Lung microvascular endothelial cell (primary cell): ENCODE results near the gene MYORG. TPM values are rescaled to one million over a fixed set of nuclear protein-coding genes. Genes with fewer than 3 reads are reported as not detected.
"Not testable (repeated sequence)": the region's sequence is repeated elsewhere in the genome, so short reads cannot be mapped to it uniquely, and the experiment has no call there.

ENCODE experiments used
- DNase-seq, 2 donors: peaks; one replicate each; pipeline versions ENCODE4 v3.0.0 to v3.0.0-alpha.2; 2010; ENCODE audit warnings: low read depth in 2 of 2
- total RNA-seq: library from RNA; depleted of rRNA; stranded (reverse); fragments of >200 nt; gene quantifications from 2 replicates; pipeline ENCODE4 v1.2.1, GENCODE V29; 2014

Gene MYORG
- total RNA-seq, 1 donor from 2014 or later, result 2.6 TPM

DNA sequence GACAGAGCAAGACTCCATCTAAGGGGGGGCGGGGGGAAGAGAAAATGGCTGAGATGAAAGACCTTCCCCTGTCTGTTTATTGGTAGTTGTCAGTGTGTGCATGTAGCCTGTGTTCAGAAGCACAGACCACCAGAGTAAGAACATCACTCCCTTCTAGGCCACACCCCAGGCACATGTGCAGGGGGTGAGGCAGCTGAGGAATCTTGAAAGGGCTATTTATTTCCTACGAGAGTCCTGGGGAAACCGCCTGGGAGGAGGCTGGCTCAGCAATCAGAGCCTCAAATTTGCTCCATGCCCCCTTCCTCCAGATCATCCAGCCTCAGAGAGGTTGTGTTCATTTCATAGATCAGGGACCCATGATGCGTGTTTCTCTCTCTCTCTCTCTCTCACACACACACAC lies 7.1 kb downstream of the MYORG start:
- no peak for DNase-seq

DNA sequence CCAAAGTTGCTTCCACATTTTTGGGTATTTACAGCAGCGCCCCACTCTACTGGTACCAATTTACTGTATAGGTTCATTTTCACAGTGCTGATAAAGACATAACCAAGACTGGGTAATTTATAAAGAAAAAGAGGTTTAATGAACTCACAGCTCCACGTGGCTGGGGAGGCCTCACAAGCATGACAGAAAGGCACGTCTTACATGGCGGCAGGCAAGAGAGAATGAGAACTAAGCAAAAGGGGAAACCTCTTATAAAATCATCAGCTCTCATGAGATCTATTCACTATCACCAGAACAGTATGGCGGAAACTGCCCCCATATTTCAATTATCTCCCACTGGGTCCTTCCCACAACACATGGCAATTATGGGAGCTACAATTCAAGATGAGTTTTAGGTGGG lies 7.9 kb downstream of the MYORG start:
- not testable (repeated sequence) for DNase-seq

DNA sequence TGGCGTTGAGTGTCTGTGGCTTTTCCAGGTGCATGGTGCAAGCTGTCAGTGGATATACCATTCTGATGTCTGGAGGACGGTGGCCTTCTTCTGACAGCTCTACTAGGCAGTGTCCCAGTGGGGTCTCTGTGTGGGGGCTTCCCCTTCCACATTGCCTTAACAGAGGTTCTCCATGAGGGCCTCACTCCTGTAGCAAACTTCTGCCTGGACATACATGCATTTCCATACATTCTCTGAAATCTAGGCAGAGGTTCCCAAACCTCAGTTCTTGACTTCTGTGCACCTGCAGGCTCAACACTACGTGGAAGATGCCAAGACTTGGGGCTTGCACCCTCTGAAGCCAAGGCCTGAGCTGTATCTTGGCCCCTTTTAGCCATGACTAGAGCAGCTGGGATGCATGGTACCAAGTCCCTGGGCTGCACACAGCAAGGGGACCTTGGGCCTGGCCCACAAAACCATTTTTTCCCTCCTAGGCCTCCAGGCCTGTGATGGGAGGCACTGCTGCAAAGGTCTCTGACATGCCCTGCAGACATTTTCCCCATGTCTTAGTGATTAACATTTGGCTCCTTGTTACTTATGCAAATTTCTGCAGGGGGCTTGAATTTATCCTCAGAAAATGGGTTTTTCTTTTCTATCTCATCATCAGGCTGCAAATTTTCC lies 8.8 kb downstream of the MYORG start:
- DNase-seq, result not testable (repeated sequence)

DNA sequence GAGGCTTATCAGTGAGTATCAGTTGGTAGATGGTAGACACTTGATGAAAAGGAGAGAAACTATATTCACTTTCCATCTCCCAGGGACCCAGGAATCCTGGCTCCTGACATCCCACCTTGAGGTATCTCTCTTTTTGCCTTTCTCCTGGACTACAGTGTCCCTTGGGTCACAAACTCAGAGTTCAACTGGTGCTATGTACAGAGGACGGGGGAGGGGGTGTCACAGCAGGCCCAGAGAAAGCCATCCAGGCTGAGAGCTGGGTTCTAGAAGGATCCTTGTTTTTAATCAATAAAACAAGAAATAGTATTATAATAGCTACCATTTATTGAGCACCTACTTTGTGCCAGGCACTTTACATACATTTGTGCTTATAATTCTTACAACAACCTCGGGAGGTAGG lies 10.3 kb downstream of the MYORG start:
- no peak for DNase-seq

DNA sequence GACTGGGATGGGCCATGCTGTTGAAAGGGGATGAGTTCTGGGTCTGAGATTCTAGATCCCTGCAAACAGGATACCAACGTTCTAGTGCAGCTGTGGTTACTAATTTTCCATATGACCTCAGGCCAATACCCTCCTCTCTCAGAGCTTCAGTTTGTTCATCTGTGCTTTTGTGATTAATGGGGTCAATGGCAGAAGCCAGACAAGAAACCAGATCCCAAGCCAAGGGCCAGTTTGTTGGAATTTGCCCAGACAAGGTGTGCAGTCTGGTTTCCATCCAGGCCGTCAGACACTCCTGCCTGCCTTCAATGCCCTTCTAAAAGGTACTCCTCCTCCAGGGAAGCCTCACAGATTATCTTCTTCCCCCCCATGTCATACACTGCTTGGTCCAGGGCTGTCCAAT lies 11.4 kb downstream of the MYORG start:
- no peak for DNase-seq

DNA sequence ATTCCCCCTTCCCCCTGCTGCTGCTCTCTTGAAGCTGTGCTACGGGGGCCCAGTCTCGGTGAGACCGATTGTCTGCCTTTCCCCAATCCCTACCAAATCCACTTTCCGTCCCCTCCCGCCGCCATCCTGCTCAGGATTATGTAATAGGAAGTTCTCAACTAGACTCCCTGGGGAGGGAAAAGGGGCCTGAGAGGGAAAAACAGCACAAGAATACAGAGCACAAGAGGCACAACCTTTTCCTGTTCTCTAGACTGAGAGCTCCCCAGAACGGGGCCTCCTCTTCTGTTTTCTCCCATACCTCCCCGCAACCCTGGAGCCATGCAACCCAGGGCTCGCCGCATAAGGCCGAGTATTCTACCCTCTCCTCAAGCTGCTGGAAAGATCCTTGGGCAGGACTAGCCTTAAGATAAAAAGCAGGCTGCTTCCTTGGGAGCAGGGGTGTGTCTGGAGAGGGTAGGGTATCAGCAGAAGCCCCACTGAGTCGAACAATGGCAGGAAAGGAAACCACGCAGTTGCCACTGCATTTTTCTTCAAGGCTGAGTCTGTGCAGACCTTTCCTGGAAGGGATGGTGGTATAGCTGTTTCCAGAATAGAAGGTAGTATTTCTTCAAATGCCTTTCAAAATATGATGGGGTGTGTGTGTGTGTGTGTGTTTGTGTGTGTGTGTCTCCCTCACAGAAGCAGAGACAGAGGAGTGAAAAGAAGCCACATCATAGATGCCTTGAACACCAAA lies 12.9 kb downstream of the MYORG start:
- peak in 1 of 2 donors; percentile 59 for DNase-seq

DNA sequence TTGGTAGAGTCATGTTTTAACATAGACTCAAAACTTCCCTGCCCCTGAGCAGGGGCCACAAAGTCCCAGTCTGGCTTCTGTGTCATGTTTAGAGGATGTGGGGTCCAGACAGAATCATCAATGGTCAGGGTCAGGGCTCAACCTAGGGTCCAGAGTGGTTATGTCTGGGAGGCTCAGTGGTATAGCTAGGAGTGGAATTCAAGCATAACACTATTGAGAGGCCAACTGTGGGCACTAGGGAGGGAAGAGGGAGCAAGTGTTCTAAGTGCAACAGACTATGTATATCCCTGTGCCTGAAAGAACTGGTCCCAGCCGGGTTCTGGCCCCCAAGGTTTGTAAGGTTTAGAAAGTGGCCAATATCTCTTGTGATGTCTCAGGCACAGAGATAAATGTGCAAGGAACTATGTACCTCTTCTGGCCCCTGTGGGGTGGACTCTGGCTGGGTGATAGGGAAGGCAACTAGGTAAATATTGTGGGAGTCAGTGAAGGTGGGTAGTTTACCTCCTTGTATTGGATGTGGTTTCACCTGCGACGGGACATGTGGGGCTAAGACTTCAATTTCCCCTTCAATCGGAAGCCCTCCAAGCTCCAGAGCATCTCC lies 14.0 kb downstream of the MYORG start:
- no peak for DNase-seq

DNA sequence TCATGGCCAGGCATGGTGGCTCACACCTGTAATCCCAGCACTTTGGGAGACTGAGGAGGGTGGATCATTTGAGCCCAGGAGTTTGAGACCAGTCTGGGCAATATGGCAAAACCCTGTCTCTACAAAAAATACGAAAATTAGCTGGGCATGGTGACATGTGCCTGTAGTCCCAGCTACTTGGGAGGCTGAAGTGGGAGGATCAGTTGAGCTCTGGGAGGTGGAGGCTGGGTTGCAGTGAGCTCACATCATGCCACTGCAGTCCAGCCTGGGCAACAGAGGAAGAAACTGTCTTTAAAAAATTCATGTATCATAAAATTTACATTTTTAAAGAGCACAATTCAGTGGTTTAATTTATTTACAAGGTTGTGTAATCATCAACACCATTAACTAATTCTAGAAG lies 23.7 kb downstream of the MYORG start:
- DNase-seq, result not testable (repeated sequence)

DNA sequence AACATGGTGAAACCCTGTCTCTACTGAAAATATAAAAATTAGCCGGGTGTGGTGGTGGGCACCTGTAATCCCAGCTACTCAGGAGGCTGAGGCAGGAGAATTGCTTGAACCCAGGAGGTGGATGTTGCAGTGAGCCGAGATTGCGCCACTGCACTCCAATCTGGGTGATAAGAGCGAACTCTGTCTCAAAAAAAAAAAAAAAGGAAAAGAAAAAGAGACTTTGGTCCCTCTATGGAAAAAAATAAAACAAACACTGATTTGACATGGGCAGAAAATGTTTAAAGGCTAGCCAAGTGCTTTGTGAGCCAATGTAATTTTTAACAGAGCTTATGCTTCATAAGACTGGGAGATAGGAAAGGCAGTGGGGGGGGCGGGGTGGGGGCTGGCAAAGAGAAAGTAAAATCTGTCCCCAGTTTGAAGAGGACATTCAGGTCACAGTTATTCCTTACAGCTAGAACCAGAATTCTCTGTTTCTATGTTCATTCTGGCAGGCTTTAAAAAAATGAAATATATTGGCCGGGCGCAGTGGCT lies 24.5 kb downstream of the MYORG start:
- not testable (repeated sequence) for DNase-seq

DNA sequence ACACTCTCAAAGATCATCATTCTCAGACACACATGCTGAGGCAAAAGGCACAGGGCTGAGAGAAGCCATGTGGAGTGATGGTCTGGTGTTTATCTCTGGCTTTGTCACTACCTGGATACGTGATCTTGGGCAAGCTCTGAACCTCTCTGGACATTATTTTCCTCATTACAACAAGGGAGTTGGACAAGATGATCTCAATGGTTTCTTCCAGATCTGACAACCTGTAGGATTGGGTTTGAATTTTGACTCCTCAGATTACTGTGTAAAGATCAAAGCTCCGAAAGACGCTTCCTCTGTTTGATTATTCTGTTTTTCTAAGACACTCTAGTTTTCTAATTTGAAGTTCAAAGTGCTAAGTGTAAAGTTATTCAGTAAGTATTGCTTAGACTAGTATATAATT lies 27.4 kb downstream of the MYORG start:
- no peak for DNase-seq

DNA sequence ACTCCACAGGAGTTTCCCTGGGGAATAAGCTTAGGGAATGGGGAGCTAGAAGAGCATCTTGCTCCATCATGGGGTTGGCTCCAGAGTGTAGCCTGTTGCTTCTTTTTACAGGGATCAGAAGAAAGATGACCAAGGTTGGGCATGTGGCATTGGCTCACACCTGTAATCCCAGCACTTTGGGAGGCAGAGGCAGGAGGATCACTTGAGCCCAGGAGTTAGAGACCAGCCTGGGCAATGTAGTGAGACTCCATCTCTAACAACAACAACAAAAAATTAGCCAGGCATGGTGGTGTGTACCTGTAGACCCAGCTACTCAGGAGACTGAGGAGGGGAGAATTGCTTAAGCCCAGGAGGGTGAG lies 28.9 kb downstream of the MYORG start:
- no peak for DNase-seq

DNA sequence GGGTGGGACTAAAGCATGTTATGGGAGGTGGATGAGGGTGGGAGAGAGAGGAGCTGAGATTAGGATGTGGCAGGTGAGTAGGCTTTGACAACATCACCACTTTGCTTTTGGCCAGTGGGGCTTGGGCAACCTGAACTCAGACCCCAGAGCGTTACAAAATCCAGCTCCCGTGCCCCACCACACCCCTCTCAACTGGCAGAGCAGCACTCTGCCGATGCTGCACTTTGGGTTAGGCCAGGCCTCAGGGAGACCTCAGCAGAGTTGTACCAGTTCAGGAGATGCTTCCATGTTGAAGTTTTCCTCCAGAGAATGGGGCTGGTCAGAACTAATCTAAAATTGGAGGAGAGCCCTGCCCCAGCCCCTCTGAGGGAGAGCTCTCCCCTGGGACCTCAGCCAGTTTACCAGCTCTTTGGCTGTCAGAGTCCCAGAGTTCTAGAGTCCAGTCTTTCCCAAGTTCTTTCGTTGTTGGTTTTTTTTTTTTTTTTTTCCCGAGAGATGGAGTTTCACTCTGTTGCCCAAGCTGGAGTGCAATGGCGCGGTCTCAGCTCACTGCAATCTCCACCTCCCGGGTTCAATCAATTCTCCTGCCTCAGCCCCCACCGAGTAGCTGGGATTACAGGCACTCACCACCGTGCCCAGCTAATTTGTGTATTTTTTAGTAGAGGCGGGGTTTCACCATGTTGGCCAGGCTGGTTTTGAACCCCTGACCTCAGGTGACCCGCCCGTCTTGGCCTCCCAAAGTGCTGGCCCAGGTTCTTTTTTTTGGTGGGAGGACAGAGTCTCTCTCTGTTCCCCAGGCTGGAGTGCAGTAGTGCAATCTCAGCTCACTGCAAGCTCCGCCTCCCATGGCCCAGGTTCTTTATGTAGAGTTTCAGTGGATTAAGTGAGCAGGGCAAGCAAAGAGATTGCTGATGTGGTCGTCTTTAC lies 29.6 kb downstream of the MYORG start:
- no peak for DNase-seq

DNA sequence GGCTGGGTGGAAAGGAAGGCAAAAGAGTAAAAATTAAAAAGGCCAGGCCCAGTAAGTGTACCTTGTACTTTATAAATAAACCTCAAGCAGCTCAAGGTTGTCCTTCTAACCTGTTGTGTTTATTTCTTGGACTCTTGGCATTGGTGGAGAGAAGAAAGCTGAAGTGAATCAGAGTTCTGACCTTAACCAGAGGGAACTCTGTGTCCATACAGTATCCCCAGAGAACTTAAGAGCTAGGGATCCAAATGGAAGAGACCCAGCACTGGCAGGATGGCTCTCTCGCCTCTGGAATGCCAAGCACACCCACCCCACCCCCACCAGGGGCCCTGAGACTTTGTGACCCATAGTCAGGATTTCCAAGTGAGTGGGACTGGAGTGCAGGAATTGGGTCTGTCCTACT lies 33.1 kb downstream of the MYORG start:
- no peak for DNase-seq

DNA sequence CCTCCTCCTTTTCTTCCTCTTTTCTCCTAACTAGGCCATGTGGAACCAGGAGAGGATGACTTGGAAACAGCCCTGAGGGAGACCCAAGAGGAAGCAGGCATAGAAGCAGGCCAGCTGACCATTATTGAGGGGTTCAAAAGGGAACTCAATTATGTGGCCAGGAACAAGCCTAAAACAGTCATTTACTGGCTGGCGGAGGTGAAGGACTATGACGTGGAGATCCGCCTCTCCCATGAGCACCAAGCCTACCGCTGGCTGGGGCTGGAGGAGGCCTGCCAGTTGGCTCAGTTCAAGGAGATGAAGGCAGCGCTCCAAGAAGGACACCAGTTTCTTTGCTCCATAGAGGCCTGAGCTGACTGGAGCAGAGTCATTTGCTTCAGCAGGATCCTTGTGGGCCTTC lies 33.6 kb downstream of the MYORG start:
- DNase-seq, result no peak

DNA sequence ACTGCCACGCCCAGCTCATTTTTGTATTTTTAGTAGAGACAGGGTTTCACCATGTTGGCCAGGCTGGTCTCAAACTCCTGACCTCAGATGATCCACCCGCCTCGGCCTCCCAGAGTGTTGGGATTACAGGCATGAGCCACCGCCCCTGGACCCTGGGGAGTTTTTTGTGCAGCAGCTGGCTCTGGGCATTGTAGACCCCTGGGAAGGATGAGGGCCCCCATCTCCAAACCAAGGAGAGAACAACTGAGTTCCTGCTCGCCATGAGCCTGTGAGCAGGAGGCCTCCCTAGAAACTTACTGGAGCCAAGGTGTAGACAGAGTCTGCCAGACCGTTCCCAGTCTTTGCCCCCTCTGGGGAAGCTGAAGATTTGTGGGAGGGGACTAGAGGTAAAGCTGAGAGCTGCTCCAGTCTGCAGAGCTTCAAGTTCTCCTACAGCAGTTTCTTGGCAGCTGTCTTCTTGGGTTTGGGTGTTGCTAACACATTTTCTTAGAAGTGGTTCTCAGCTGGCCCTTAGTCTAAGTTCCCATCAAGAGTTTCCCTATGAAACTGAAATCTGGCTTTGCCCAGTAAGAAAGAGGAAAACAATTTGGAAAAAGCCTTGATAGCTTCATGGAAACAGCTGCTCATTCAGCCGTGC lies 34.9 kb downstream of the MYORG start:
- DNase-seq, result no peak

DNA sequence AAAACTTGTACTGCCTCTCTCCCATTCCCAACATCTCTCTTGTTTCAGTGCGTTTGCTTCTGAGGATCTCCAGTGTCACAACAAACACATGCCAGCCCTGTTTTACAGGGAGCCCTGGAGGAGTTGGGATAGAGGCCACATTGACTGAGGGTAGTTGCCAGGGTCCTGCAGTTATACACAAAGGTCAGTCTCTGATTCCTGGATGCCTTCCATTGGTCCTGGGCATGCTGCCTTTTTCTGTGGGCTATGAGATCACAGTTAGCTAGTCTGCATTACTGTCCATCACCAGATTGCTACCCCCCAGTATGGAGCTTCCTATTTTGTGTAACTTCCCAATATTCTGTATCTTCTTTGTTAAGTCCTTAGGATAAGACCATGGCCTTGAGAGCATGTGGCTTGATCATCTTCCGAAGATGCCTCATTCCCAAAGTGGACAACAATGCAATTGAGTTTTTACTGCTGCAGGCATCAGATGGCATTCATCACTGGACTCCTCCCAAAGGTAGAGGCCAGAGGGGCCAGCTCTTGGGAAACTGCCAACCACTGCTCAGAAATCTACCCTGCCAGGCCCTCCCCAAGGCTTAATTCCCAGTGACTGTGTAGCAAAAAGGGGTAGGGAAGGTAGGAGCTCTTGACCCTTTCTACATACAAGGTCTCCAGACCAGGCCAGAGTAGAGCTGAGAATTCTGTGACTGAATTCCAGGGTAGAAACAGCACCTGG lies 37.9 kb downstream of the MYORG start:
- DNase-seq, result no peak

DNA sequence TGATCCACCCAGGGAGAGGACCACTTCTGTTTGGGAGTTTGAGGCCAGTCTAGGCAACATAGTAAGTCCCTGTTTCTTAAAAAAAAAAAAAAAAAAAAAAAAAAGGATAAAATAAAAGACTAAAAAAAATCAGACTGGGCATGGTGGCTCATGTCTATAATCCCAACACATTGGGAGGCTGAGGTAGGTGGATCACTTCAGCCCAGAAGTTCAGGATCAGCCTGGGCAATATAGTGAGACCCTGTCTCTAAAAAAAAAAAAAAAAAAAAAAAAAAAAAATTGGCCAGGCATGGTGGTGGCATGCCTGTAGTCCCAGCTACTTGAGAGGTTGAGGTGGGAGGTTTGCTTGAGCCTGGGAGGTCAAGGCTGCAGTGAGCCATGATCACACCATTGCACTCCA lies 38.6 kb downstream of the MYORG start:
- not testable (repeated sequence) for DNase-seq

DNA sequence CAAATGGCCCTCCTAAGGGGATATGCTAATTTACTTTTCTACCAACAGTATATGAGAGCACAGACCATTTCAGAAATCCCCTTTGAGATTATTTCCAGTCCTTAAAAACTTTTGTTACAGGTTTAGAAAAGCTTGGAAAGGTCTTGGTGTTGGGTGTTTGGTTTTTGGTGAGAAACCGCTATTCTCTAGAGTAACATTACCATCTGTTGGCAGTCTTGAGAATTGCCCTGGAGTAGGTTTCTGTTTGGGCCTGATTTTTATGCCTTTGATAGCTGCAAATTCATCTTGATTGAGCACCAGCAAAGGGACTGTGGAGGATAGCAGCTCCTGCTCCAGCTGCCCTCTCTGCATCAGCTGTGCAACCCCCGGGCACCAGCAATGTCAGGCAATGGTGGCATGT lies 39.3 kb downstream of the MYORG start:
- DNase-seq, result peak in 1 of 2 donors; percentile 25

DNA sequence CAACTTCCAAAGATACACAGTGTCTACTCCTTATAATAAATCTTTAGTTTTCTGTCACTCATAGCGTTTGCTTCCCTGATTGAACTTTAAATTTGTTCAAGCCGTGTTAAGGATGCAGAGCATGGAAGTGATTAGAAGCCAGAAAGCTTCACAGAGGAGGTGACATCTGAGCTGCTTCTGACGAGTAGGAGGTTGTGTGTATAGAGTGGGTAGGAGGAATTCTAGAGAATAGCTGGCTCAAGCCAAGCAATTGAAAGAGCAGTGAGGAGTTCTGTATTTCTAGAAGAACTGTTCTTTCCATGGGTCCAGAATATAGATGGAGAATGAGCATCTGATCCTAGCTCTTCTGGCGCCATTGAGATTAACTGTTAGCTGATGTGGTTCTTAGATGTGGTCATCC lies 41.3 kb downstream of the MYORG start:
- DNase-seq, result no peak

DNA sequence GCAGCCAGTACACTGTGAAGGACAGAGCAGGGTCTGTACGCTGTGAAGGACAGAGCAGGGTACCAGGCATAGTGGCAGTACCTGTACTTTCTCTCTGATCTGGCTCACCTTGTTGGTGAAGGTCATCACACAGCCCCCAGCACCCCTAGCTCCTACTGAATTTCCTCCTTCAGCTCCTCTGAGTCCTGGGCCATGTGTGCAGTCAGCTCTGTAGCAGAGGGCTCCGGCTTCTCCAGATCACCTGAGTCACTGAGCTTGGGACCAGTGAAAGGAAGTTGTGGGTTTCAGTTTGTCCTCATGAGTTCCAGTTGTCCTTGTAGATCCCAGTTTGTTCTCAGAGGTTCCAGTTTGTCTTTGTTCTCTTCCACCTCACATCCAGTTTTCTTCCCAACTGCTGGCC lies 41.8 kb downstream of the MYORG start:
- DNase-seq, result no peak
